Measurements from ENCODE around the gene KCTD21.

DNA sequence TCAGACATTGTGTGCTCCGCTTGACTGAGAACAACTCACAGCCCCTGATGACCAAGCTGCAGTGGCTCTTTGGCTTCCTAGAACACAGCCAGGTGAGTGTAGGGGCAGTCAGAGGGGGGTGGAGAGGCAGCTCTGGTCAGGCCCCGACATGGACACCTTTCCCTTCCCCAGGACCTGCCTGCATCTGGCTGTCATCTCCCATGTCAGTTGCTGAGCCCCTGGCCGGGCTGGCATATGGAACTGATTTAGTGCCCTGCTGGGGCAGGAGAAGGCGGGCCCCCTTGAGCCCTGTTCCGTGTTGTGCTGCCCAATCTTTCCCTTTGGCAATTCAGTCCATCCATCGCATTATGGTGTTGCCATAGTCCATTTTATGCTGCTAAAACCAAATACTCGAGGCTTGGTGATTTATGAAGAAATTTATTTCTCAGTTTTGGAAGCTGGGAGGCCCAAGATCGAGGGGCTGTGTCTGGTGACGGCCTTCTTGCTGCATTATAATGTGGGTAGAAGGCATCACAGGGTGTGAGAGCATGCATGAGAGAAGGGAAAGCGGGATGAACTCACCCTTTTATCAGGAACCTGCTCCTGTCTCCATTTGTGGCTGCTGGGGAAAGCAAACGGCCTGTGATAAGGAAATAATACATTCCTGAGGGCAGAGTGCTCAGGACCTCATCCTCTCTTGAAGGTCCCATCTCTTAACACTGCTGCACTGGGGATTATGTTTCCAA, 19.3 kb upstream of the KCTD21 start:
- TF ChIP-seq, protein P1, sequence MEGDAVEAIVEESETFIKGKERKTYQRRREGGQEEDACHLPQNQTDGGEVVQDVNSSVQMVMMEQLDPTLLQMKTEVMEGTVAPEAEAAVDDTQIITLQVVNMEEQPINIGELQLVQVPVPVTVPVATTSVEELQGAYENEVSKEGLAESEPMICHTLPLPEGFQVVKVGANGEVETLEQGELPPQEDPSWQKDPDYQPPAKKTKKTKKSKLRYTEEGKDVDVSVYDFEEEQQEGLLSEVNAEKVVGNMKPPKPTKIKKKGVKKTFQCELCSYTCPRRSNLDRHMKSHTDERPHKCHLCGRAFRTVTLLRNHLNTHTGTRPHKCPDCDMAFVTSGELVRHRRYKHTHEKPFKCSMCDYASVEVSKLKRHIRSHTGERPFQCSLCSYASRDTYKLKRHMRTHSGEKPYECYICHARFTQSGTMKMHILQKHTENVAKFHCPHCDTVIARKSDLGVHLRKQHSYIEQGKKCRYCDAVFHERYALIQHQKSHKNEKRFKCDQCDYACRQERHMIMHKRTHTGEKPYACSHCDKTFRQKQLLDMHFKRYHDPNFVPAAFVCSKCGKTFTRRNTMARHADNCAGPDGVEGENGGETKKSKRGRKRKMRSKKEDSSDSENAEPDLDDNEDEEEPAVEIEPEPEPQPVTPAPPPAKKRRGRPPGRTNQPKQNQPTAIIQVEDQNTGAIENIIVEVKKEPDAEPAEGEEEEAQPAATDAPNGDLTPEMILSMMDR (conservative IDR thresholded peaks at IDR 0.05; ENCODE audit: low read depth, low read length) = no peak
- no peak for TF ChIP-seq RAD21 (IDR thresholded peaks at IDR 0.05; ENCODE audit: low read length)
- no peak for TF ChIP-seq RCOR1 (IDR thresholded peaks at IDR 0.05; ENCODE audit: insufficient replicate concordance, low read length)
- no peak for TF ChIP-seq POLR2A (IDR thresholded peaks at IDR 0.05; ENCODE audit: low read depth, low read length)
